ES-I3 (cell line): ENCODE data around the gene CADM1.

Source experiments
- H3K36me3 ChIP-seq: 2 replicates; pipeline ENCODE4 v1.6.1; 2013; ENCODE audit warnings: mild to moderate bottlenecking, low read length, control low read depth, moderate library complexity; ENCODE audit not compliant: insufficient read depth
- H3K4me1 ChIP-seq: 2 replicates; pipeline ENCODE4 v1.6.1; 2013; ENCODE audit warnings: mild to moderate bottlenecking, control low read depth, low read length; ENCODE audit not compliant: insufficient read depth
- H3K9ac ChIP-seq: 2 replicates; pipeline ENCODE4 v1.6.1; 2013; ENCODE audit warnings: low read depth, mild to moderate bottlenecking, low read length, moderate library complexity
- H3K9me3 ChIP-seq: 2 replicates; pipeline ENCODE4 v1.6.1; 2013; ENCODE audit warnings: mild to moderate bottlenecking, low read length, moderate library complexity; ENCODE audit not compliant: control insufficient read depth, insufficient read depth

CADM1 gene

GRCh38 chr11:115291325-115291724 lies 212.9 kb downstream of the CADM1 start:
- Histone ChIP-seq H3K36me3 (no peaks in the 10 kb centered on the region), H3K9ac (no peak overlapping the region), H3K9me3 (no peaks in the 10 kb centered on the region), H3K4me1 (peaks cover 15% of the 10 kb centered on the region; the same call in 1 of the 2 replicates)

DNA sequence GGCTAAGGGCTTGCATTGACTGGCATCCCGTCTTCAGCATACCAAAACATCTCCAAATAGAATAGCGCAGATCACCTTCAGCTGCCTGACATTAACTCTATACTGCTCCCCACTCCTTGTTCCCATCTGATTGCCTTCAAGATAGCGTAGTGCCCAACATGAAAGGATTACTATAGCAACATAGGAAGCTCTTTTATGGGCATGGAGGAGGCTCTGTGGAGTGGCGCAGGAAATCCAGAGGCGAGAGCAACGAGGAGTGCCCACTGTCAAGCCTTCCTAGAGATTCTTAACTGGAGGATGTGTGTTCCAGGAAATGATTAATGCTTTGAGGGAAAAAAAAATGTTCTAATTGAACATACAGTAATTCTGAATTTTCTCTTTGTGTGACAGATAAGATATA lies 213.3 kb downstream of the CADM1 start:
- Histone ChIP-seq H3K9me3 (no peaks in the 10 kb centered on the region), H3K36me3 (no peaks in the 10 kb centered on the region), H3K4me1 (peaks cover 15% of the 10 kb centered on the region; the same call in 1 of the 2 replicates), H3K9ac (no peak overlapping the region)

- no peaks in the 10 kb centered on the region for H3K36me3 ChIP-seq
- no peaks in the 10 kb centered on the region for H3K9me3 ChIP-seq
- H3K9ac ChIP-seq = no peak overlapping the region
- peaks cover 15% of the 10 kb centered on the region; the same call in 1 of the 2 replicates for H3K4me1 ChIP-seq
These were observed 213.7 kb downstream of the CADM1 start for GRCh38 chr11:115290479-115290878.

- Histone ChIP-seq H3K4me1 (peaks cover 15% of the 10 kb centered on the region; the same call in 1 of the 2 replicates), H3K36me3 (no peaks in the 10 kb centered on the region), H3K9me3 (no peaks in the 10 kb centered on the region), H3K9ac (no peak overlapping the region)
These were observed 216.9 kb downstream of the CADM1 start for GRCh38 chr11:115287266-115287665.

DNA sequence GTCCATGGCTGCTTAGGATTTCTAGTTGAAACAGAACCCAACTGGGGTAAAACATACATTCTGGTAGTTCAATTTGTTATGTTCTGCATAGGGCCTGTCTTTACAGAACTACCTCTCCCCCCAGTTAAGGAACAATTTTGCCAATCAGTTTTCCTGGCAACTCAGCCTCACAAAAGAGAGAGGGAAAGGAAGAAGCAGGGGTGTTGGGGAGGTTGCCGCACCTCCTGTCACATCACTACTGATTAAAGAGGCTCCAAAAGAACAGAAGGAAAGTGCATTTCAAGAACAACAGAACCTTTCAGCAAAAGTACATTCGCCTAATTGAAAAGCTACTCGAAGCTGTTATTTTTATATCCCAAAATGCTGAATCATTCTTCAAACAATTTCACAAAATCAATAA lies 217.6 kb downstream of the CADM1 start:
- no peaks in the 10 kb centered on the region for H3K36me3 ChIP-seq
- H3K9ac ChIP-seq = no peak overlapping the region
- no peaks in the 10 kb centered on the region for H3K9me3 ChIP-seq
- H3K4me1 ChIP-seq = peaks cover 15% of the 10 kb centered on the region; the same call in 1 of the 2 replicates

- no peaks in the 10 kb centered on the region for H3K36me3 ChIP-seq
- H3K9ac ChIP-seq = no peak overlapping the region
These were observed 219.4 kb downstream of the CADM1 start for GRCh38 chr11:115284773-115285172.

DNA sequence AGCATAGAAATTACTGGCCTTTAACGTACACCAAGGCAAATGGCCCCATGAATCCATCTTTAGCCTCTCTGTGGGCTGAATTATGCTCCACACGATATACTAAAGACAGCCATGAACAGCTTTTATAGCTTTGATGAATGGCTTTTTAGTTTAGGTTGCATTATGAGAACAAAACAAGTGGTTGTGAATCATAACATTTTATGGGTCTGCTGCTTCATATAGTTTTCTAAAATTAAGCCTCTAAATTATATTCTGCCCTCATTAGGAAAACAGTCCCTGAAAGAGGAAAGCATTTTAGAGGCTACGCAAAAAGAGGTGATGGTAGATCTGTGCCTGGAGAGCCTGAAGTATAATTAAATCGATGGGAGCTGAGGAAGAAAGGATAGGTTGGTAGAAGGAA lies 221.3 kb downstream of the CADM1 start:
- Histone ChIP-seq H3K36me3 (no peaks in the 10 kb centered on the region; the same call in 1 of the 2 replicates), H3K9ac (no peak overlapping the region), H3K9me3 (no peaks in the 10 kb centered on the region), H3K4me1 (peaks cover 8% of the 10 kb centered on the region; the same call in 1 of the 2 replicates)

More at GRCh38 chr11:115284773-115285172, 219.4 kb downstream of the CADM1 start:
- Histone ChIP-seq H3K4me1 (peaks cover 8% of the 10 kb centered on the region; the same call in 1 of the 2 replicates), H3K9me3 (no peaks in the 10 kb centered on the region)

DNA sequence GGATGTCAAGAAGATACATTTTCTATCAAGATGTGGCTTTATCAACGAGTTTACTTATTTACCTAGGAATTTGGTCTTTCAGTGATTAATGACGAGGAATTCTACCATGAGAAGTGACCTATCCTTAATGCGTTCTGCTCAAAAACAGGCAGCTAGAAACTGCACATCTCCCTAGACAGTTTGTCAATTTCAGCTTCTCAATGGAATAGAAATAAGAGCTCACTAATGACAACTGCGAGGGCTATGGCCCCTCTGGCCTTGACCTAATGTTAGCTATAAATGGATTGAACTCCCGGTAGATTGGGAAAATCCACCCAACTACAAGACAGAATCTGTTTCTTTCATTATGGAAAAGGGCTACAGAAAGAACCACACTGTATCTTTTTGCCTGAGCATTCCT lies 223.4 kb downstream of the CADM1 start:
- H3K36me3 ChIP-seq = no peaks in the 10 kb centered on the region; the same call in 1 of the 2 replicates
- H3K4me1 ChIP-seq = peaks cover 7% of the 10 kb centered on the region; the same call in 1 of the 2 replicates
- no peak overlapping the region for H3K9ac ChIP-seq
- no peaks in the 10 kb centered on the region for H3K9me3 ChIP-seq

- Histone ChIP-seq H3K9ac (no peak overlapping the region), H3K9me3 (no peaks in the 10 kb centered on the region), H3K36me3 (no peaks in the 10 kb centered on the region; the same call in 1 of the 2 replicates), H3K4me1 (peaks cover 7% of the 10 kb centered on the region; the same call in 1 of the 2 replicates)
These were observed 224.1 kb downstream of the CADM1 start for GRCh38 chr11:115279813-115280761.

DNA sequence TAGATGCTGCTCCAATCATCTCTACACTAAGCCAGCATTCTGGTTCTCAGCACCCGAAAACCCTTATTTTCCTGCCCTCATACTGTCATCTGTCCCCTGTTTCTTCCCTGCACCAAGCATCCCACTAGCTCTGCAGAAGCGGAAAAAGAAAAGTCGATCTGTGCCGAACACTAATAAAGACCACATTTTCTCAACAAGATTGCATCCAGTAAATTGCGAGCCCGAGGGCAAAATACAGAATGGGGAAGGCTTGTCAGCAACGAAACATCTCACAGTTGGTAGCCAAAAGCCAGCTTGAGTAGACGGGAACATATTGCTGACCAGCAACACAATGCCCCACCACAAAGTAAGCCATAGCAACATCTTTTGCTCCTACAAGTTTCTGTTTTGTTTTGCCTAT lies 227.4 kb downstream of the CADM1 start:
- H3K36me3 ChIP-seq = no peaks in the 10 kb centered on the region; the same call in 1 of the 2 replicates
- no peaks in the 10 kb centered on the region; the same call in 1 of the 2 replicates for H3K9me3 ChIP-seq
- H3K9ac ChIP-seq = no peak overlapping the region
- H3K4me1 ChIP-seq = peaks cover 7% of the 10 kb centered on the region; the same call in 1 of the 2 replicates

DNA sequence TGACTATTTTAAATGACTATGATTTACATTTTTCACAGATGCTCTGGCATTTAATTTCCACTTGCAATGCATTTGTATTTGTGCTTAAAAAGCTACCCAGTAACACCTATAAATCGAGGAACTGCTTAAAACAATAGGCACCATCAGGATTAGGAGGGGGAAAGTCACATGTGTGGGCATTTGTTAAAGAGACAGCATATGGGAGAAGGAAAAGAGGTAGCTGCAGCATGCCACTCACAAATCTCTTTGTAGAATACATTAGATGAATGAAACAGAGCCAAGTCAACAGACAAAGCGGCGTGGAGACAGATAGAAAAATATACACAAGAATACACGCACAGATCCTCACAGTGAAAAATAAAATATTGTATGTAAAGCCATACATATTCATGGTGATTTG lies 228.0 kb downstream of the CADM1 start:
- no peaks in the 10 kb centered on the region; the same call in 1 of the 2 replicates for H3K9me3 ChIP-seq
- H3K9ac ChIP-seq = no peak overlapping the region
- H3K4me1 ChIP-seq = peaks cover 7% of the 10 kb centered on the region; the same call in 1 of the 2 replicates
- no peaks in the 10 kb centered on the region; the same call in 1 of the 2 replicates for H3K36me3 ChIP-seq

DNA sequence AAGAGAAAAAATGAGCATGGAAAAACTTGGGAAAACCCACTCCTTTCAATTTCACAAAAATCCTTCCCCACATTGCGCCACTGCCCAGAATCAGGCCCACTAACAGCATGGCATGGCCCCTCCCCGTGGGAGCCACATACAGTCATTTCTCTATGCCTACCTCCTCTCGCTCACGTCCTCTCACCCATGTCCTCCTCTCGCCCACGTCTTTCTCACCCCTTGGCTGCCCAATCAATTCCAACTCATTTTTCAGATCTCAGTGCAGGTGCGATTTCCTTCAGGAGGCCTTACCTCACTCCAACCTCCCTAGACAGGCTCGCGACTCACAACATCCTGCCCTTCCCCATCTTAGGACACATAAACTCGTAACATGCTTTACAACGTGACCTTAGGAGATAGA lies 229.2 kb downstream of the CADM1 start:
- H3K36me3 ChIP-seq = no peaks in the 10 kb centered on the region; the same call in 1 of the 2 replicates
- no peaks in the 10 kb centered on the region; the same call in 1 of the 2 replicates for H3K9me3 ChIP-seq
- no peak overlapping the region for H3K9ac ChIP-seq
- H3K4me1 ChIP-seq = peaks cover 7% of the 10 kb centered on the region; the same call in 1 of the 2 replicates

GRCh38 chr11:115272925-115273324 lies 231.3 kb downstream of the CADM1 start:
- H3K9me3 ChIP-seq = no peaks in the 10 kb centered on the region; the same call in 1 of the 2 replicates

DNA sequence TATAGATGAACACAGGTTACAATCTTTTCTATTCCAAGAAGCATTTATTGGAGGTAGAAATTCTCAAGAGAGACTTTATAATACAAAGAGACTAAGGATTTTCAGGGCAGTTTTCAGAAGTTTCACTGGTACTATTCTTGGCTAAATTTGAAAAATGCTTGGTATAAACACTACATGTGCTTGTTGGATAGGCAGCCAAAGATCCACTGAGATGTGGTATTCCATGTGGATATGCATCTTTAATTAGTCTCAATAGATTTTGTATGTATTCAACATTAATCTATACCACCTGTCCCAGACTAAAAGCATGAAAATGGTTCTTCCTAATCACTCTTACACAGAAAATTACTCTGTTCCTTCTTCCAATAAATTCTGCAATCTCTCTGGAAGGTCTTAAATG lies 232.6 kb downstream of the CADM1 start:
- H3K36me3 ChIP-seq = no peaks in the 10 kb centered on the region
- H3K9me3 ChIP-seq = no peaks in the 10 kb centered on the region; the same call in 1 of the 2 replicates
- no peak overlapping the region for H3K9ac ChIP-seq
- 0 out of 2 replicates have a peak, but pooled peaks cover 3% of the 10 kb centered on the region for H3K4me1 ChIP-seq

More at GRCh38 chr11:115272925-115273324, 231.3 kb downstream of the CADM1 start:
- Histone ChIP-seq H3K4me1 (peaks cover 7% of the 10 kb centered on the region; the same call in 1 of the 2 replicates), H3K36me3 (no peaks in the 10 kb centered on the region), H3K9ac (no peak overlapping the region)
